NCI-H1092 treated with DMSO at 0.1 percent for 48 hours (cell line): ENCODE measurements around the gene NAA80.
A peak's percentile ranks its signal among the peaks of the same experiment; 100 is the strongest.
"Not testable (repeated sequence)": the region's sequence is repeated elsewhere in the genome, so short reads cannot be mapped to it uniquely, and the experiment has no call there.

Source experiments
- DNase-seq: peaks from one replicate; lab custom pipeline; 2025; lab: John Stamatoyannopoulos, UW

The NAA80 gene

DNA sequence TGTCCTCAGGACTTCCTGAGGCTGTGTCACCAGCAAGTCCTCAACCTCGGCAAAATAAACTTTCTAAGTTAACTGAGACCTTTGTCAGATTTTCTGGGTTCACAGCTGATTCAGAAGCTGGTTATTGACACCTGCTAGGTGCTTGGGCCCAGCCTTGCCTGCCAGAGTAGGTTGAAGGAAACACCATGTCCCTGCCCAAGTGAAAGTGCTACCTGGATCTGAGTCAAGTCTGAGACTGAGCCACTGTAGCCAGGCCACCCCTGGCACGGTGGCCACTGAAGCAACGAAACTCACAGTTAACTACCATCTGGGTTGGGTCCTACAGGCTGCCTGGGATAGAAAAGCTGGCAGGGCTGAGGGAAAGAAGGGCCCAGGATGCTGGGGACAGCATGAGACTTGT is 15.1 kb upstream of the NAA80 start:
- DNase-seq = no peak

DNA sequence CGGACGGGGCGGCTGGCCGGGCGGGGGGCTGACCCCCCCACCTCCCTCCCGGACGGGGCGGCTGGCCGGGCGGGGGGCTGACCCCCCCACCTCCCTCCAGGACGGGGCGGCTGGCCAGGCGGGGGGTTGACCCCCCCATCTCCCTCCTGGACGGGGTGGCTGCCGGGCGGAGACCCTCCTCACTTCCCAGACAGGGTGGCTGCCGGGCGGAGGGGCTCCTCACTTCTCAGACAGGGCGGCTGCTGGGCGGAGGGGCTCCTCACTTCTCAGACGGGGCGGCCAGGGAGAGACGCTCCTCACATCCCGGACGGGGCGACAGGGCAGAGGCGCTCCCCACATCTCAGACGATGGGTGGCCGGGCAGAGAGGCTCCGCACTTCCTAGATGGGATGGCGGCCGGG is 12.8 kb upstream of the NAA80 start:
- DNase-seq = not testable (repeated sequence)

DNA sequence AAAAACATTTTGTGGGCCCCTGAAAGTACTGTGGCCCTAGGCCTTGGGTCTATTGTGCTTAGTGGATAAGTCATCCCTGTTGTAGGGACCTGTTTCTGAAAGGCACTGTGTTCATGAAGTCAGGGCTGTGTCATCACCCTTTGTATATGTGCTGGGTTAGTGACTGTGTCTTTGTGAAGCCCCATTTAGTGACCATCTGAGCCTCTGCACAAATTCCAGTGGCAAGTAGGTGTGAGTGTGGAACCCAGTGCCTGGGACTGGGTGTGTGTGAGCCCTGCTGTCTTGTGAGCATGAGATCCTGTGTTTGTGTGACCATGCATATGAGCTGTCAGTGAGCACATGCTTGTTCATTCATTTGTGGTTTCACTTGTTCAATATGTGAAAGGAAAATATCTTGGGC is 5.4 kb upstream of the NAA80 start:
- DNase-seq = no peak

DNA sequence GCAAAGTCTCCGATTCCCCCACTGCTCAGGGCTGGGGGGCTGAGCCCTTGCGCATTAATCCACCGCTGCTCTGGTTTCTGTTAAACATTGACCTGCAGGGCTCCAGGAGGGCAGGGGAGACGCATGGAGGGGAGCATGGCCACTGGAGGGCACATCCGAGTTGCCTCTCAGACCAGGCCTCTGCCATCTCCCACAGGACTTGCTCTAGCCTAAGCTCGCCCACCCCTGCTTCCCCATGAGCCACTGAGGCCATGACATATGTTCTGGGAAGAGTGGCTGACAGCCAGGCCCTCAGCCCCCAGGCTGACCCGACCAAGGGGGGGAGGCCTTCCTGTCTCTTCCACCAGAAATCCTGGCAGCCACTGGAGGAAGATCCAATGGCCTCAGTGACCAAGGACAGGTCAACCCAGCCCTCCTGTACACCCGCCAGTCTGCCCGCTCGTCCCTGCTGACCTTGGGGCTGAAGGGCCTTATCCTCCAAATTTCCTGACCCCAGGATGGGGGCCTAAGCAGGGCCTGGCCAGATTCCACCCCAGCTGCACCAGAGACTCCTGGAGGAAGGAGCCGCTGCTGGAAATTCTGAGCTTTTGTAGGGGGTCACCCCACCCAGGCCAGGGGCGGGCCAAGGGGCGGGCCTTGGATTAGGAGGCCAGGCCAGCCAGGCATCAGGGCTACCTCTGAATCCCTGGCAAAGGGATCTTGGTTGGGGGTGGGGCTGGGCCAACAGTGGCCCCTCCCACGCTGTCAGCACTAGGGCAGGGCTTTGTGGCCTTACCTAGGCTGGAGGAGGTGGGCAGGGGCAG is 4.0 kb upstream of the NAA80 start, which contains the start of gene HYAL1:
Gene HYAL1, minus strand, starts transcription at position 562 of the 803 bp plus-strand sequence. CDS start 618 bp downstream, outside the sequence.
- no peak for DNase-seq

DNA sequence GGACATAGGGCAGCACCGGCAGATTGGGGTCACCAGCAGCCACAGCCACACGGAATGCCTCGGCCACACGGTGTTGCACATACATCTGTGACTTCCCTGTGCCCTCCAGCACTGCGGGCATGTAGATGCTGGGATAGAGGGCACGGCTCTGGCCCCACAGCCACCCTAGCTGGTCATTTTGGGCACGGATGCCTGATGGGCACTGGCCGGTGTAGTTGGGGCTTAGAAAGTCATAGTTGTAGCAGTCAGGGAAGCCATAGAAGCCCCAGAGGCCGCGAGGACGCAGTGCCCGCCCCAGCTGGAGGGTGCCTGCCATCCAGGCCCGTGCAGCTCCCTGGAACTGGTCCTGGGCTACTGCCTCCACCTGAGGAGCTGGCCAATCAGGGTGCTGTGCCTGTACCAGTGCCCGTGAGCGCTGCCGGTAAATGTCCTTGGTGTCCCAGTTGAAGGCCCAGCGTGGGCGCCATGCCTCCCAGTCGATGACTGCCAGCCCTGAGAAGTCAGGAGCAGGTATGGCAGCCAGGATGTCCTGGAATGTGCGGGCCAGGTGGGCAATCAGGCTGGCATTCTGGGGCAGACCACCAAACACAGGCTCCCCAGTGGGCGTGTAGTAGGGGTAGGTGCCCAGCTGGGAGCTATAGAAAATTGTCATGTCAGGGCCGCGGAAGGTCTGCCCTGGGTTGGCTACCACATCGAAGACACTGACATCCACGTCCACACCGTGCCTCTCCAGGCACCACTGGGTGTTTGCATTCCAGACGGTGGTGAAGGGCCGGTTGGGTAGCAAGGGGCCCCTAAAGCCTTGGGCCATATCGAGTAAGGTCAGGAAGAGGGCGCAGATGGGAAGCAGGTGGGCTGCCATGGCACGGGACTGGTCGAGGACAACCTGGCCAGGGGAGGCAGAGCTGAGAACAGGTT is 3.1 kb upstream of the NAA80 start:
- DNase-seq = no peak

DNA sequence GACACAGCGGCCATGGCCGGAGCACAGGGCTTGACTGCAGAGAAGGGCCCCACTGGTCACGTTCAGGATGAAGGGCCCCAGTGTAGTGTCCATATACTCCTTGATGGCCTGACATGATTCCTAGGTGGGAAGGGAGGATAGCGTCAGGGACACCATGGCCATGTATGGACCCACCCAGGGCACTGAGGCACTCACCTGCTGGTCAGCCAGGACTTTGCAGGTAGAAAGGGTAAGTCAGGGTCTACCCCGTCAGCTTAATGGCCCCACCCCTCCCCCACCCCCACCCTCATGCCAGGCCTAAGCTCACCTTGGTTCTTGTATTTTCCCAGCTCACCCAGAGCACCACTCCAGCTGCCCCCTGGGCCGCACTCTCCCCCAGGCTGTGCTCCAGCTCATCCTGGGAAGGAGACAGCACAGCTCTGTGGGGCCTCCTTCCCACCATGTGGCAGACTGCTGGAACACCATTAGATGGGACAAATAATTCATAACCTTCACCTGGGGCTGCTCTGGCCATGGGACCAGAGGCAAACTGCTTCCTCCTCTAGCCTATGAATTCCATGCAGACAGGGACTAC is 1.6 kb upstream of the NAA80 start:
- no peak for DNase-seq

DNA sequence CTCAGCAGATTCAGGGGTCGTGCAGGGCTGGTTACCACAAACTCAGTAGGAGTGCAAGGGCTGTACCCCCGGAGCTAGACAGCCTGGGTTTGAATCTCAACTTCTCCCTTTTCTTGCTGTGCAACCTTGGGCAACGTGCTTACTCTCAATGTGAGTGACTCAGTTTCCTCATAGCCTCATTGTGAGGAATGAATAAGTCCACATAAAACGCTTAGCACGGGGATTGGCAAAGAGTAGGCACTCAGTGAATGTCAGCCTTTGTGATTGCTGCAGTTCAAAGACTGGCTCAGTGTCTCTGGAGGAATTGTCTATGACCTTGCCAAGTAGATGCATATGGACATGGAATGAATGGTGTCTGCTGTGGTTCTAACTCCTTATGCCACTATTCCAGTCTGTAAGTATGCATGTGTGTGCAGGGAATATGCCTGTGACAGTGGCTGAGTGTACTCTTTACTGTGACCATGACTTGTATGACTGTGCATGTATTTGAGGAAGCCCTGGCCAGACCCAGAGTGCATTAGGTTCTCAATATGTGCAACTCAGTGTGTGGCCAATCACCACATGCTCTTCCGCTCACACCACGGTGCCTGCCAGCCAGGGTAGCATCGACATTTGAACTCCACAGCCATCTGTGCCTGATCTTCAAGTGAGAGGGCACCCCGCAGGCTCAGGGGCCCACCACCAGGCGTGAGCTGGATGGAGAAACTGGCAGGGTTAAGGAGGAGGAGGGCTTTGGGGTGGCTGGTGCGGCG is 900 bp upstream of the NAA80 start:
- no peak for DNase-seq

DNA sequence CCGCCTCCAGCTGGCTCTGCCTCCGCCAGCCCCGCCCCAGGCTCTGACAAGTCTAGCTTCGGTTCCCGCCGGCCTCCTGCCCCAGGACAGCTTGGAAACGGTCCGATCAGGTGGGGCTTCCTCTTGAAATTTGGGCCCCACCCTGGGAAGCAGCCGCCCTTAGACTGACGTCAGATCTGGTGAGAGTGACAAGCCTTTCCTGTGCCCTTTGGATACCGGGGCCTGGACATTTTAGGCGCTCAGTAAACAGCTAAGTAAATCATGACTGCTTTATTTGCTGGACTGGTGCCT is 378 bp upstream of the NAA80 start:
- DNase-seq = no peak

DNA sequence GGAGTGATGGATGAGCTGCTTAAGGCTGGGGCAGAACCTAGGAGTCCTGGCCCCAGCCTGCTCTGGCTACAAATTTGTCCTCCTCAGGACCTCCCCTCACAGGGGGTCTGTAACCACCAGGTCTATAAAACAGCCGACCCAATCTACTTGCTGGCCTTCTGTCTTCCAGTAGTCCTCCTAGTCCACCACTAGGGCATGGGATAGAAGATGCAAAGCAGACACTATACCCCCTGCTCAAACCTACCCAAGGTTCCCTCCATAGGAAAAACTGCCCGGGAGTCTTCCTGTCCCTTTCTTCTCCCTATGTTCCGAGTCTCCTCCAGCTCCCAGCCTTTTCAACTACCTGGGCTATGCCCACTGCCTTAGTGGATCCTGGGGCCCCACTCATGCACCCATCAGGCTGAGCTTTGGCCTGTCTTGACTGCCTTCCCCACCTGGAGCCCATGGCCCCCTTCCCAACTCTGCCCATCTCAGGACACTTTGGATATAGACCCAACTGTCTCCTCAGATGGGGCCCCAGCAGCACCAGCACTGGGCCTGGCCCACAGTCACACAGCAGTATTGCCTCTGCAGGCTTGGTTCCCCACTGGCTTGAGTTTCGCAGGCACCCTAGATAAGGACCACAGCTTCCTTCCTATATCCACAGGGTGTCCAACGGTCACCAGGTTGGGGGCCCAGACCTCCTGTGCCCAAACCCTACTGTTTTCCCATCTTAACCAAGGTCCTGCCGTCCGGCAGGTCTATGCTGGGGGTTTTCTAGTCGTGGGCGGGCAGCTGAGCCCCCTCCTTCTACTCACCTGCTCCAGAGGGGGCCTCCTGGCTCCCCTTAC is 1.1 kb downstream of the NAA80 start:
- DNase-seq = no peak

DNA sequence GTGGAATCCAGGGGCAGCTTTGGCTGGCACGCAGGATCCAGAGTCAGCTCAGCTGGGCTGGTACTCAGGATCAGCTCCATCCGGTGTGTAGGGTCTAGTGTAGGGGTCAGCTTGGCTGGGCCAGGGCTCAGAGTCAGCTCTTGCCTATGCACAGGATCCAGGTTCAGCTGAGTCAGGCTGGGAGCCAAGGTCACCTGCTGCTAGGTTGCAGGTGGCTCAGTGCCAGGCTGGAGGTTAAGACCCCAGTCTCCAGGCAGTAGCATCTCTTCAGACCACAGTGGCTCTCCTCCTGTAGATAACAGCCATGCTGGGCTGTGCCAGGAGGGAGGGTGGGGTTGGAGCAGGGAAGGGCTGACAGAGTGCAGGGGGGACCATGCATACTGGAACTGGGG is 1.8 kb downstream of the NAA80 start:
- no peak for DNase-seq

DNA sequence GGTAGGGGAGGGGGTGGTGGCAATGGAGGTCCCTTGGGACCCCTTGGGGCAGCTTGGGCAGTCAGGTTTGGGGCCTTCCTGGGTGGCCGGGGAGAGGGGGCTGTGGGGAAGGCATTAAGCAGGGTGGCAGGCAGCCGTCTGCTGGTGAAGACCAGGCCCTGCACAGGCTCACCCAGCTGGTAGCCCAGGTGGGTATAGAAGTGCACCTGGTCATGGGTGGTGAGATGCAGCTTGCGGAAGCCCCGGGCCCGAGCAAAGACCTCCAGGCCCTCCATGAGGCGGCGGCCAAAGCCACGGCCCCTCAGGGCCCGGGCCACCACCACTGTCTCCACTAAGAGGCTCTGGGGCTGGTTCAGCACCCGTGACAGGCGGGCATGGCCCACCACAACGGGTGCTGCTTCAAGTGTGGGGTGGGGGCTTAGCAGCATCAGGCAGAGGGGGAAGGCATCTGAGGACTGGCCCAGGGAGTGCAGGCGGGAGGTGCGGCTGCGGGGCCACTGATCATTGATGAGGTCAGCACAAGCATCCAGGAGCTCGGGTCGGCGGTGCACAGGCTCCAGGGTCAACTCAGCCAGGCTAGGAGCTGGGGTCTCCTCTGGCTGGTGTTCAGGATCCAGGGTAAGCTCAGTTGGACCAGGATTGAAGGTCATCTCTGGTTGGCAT is 2.4 kb downstream of the NAA80 start:
- DNase-seq = no peak

DNA sequence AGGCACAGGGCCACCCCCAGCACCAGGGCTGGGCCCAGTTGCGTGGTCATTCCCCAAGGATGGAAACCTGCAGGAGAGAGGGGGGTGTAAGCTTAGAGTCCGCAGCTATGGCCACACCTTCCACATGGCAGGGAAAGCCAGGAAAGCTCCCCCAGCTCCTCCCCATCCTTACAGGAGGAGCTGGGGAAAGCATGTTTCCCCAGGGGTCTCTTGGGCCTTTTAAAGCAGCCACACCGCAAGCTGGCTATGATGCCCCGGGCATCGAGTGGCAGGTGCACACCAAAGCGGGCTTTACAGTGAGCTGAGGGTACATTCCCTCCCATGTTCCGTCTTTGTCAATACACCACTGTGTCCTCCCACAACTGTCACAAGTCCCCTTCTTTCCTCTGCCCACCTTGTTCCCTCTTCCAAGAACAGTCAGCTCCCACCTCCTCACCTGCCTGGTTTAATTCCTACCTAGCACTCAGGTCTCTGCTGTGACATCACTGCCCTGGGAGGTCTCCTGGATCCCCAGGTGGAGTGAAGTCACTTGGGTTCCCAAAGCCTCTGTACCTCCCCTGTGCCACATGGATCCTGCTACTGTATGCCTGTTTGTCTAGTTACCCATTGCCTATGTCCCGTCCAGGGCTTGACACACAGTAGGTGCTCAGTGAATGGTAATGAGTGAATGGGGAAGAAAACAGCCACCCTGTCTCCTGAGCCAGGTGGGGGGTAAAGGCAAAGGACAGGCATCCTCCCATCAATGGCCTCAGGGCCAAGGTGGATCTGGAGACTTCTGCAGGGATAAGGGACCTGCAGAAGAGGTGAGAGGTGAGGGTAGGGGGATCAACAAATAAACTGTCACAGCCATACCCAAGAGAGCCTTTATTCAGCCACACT is 3.4 kb downstream of the NAA80 start:
- no peak for DNase-seq

DNA sequence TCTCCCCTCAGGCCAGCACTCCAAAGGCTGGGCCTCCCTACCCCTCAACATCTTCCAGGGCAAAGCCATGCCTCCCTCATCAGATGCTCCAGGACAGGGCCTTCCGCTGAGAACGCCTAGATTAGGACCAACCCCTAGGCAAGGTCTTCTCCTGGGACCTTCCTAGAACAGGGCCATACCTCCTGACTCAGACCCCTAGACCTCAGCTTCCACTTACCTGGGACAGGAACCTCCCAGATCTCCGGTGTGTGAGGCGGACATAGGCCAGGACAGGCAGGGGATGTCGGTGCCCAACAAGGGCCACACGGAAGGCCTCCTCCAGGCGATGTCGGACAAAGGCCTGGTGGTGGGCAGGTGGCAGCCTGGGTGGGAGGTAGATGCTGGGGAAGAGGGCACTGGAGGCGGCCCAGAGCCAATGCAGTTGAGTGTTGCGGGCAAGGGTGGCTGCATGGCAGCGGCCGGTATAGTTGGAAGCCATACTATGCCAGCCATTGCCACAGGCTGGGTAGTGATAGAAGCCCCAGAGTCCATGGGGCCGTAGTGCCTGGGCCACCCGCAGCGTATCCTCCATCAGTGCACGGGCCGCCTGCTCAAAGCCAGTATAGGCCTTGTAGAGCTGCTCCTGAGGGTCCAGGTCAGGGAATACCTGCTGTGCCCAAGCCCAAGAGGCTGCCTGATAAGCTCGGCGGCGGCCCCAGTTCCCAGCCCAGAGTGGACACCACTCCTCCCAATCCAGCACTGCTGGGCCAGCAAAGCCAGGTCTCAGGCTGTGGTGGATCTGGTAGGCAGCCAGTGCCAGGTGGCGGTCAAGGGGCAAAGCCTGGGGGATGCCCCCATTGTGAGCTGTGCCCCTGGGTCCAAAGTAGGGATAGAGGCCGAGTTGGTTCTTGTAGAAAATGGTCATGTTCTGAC is 4.5 kb downstream of the NAA80 start:
- no peak for DNase-seq

DNA sequence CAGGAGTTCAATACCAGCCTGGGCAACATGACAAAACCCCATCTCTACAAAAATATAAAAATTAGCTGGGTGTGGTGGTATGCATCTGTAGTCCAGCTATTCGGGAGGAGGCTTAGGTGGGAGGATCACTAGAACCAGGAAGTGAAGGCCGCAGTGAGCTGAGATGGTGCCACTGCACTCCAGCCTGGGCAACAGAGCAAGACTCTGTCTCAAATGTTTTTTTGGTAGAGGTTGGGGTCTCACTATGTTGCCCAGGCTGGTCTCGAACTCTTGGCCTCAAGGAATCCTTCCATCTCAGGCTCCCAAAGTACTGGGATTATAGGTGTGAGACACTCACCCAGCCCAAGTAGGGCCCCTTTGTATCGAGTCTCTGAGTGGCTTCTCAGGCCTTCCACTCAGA is 5.1 kb downstream of the NAA80 start:
- DNase-seq = no peak

DNA sequence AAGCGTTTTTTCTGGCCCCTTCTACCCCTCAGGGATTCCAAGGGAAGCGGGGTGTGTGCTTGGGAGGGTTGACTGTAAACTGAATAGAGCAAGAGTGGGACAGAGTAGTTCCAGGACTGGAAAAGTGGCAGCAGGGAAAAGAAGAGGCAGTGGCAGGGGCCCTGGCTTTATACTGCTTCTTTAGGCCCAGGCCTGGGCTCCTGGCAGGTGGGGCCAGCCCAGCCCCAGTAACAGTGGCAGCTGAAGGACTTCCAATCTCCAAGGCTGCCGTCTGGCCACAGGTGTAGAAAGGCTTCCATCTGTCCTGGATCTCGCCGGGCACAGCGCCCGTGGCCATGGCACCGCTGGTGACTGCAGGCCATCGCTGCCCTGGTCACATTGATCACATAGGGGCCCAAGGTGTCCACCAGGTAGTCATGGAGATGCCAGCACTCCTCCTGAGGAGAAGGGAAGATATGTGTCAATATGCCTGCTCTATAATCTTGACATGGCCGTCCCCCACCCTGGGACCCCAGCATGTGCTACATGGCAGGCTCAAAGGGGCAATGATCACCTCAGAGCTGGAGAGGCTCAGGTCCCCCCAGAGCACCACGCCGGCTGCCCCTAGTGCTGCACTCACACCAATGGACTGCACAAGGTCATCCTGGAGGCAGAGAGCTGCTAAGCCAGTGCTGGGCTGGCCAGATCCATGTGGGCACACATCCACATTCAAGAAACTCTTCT is 6.0 kb downstream of the NAA80 start:
- no peak for DNase-seq

DNA sequence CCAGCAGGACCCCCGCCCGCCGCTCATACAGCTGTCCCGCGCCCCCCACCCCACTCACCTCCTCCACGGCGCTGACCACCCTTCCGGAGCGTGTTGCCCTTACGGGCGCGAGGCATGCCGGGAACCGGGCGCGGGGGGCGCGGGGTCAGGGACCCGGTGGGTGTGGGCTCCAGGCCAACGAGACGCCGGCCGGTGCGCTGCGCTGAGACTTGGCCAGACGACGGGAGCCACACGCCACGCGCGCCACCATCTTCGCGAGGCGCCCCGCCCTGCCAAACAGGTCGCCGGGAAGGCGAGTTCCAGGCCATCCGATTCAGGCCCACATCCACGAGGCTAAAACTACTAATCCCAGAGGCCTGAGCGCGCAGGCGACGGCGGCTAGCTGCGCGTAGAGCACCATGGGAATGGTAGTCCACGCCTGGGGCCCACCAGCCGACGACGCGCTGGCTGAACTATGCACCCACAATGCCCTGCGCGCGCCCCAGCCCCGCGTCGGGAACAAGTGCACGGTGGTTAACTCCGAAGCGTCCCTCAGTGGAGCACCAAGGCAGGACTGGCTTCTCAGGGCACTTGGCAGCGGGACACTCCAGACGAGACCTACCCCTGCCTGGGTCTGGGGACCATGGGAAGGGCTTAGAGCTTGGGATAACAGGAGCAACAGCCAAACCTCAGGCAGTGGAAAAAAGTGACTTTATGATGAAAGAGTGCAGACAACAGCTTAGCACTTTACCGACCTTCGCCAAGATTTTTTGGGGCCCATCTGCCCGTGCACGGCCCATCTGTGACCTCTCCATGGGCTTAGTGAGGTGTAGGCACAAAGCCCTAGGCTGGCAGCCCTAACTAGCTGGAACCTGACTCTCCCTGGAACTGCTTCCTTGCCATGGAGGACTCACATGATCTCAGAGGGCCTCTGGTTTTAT is 6.8 kb downstream of the NAA80 start, which contains the start of gene IFRD2:
Gene IFRD2, minus strand, starts transcription at position 271 of the 920 bp plus-strand sequence. Its CDS starts 155 bp downstream, at position 116.
- DNase-seq = peak; percentile 94

DNA sequence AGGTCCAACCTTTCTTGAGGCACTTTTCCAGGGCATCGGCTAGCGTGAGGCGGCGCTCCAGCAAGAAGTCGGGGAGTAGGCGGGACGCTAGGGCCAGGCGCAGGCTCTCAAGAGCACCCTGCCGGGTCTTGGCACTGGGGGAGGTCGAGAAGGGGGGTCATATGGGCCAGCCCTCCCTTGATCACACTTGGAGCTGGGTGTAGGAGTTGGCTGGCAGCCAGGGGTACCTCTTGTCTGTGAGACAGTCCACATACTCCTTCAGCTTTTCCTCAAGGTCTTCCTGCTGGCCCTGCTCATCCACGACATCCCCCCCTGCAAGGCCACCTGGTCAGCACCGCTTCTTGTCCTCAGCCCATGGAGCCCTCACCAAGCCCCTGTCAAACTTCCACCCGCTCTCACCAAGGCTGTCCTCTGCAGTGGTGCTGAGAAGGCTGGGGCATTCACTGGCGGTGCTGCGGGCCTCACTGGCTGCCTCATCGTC is 9.0 kb downstream of the NAA80 start:
- no peak for DNase-seq
